HG02798 (cell line): ENCODE measurements around the gene PCDHB7.
"Not testable (repeated sequence)": the region's sequence is repeated elsewhere in the genome, so short reads cannot be mapped to it uniquely, and the experiment has no call there.

Experiments
- ATAC-seq: cut with Tn5 transposase; IDR thresholded peaks from one replicate; pipeline ENCODE4 v1.9.1; 2021; ENCODE audit warnings: mild to moderate bottlenecking; ENCODE audit not compliant: unreplicated experiment, poor library complexity

Gene PCDHB7

DNA sequence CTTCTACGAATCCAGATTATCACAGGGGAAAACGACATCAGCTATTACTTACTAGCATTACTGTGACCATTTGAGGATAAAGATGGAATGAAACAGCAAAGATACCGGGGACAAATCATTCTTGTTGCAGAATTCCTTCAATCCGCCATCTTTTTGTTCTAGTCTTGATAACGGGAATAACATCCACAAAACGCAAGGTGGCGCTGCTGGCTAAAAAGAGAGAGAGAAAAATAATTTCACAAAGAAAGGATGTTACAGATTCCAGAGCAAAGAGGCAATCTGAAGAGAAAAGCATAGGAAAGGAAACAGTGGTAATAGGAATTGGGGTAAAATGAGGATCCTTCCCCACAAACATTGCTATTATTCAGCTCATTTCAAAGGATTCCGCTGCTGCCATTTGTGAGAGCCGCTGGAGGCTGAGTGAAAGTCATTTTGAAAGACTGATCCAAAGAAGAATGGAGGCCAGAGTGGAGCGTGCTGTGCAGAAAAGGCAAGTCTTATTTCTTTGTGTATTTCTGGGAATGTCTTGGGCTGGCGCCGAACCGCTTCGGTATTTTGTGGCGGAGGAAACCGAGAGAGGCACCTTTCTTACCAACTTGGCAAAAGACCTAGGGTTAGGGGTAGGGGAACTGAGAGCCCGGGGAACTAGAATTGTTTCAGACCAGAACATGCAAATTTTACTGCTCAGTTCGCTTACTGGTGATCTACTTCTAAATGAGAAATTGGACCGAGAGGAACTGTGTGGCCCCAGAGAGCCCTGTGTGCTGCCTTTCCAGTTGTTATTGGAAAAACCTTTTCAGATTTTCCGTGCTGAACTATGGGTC lies at the start of gene PCDHB7:
Gene PCDHB7 (plus strand): TSS at position 264 of the 824 bp plus-strand sequence. CDS start 192 bp downstream, at position 456.
- ATAC-seq = no peak

GRCh38 chr5:141123396-141124135 lies 48.9 kb upstream of the PCDHB7 start:
- ATAC-seq = not testable (repeated sequence)

GRCh38 chr5:141127305-141127704 lies 45.1 kb upstream of the PCDHB7 start:
- no peak for ATAC-seq

DNA sequence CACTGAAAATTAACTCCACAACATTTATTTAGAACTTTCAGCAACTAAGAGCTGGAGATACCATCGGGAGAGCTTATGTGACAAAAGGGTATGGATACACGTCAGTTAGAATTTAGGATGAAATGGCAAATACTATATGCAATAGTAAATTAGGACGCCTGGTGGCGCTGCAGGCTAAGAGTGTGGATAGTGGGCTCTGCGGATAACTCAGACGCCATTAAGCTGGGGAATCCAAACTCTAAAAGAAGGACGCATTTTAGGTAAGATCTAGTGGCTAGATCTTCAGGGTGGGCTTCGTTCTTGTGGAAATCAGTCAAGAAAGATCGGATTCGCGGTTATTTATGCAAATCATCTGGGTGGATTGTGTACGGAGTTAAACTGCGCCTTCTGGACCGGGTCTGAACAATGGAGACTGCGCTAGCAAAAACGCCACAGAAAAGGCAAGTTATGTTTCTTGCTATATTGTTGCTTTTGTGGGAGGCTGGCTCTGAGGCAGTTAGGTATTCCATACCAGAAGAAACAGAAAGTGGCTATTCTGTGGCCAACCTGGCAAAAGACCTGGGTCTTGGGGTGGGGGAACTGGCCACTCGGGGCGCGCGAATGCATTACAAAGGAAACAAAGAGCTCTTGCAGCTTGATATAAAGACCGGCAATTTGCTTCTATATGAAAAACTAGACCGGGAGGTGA lies 37.3 kb upstream of the PCDHB7 start, which contains the start of gene PCDHB5:
Gene PCDHB5 (plus strand): TSS at position 177 of the 688 bp plus-strand sequence. CDS start 229 bp downstream, at position 406.
- no peak for ATAC-seq

DNA sequence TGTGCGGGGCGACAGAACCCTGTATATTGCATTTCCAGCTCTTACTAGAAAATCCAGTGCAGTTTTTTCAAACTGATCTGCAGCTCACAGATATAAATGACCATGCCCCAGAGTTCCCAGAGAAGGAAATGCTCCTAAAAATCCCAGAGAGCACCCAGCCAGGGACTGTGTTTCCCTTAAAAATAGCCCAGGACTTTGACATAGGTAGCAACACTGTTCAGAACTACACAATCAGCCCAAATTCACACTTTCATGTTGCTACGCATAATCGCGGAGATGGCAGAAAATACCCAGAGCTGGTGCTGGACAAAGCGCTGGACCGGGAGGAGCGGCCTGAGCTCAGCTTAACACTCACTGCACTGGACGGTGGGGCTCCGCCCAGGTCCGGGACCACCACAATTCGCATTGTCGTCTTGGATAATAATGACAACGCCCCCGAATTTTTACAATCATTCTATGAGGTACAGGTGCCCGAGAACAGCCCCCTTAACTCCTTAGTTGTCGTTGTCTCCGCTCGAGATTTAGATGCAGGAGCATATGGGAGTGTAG lies 36.7 kb upstream of the PCDHB7 start:
- no peak for ATAC-seq

DNA sequence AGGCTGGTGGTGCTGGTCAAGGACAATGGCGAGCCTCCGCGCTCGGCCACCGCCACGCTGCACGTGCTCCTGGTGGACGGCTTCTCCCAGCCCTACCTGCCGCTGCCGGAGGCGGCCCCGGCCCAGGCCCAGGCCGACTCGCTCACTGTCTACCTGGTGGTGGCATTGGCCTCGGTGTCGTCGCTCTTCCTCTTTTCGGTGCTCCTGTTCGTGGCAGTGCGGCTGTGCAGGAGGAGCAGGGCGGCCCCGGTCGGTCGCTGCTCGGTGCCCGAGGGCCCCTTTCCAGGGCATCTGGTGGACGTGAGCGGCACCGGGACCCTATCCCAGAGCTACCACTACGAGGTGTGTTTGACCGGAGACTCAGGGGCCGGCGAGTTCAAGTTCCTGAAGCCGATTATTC lies 35.1 kb upstream of the PCDHB7 start:
- ATAC-seq = not testable (repeated sequence)

DNA sequence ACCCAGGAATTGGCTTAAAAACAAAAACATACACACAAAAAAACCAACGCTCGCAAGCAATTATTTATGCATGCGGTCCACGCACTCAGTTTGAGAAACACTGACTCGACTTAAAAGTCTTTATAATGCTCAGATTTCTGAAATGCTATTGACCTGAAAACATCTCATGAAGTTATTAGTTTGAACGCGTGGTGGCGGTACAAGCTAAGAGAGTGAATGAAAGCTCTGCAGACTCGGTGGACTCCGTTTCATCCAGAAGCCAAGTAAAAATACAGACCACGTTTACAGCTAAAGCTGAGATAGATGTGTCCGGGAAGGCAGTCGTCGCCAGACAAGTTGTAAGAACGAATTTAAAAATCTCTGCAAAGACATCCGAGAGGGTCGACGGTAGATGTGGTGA lies 22.6 kb upstream of the PCDHB7 start, which contains the start of gene PCDHB6:
Gene PCDHB6 (plus strand): TSS at position 246 of the 400 bp plus-strand sequence. CDS start 201 bp downstream, outside the sequence.
- no peak for ATAC-seq

GRCh38 chr5:141150224-141150992 lies 22.0 kb upstream of the PCDHB7 start:
- ATAC-seq = no peak

- ATAC-seq = no peak
Measured at GRCh38 chr5:141150993-141151325, 21.5 kb upstream of the PCDHB7 start.

GRCh38 chr5:141151632-141152031 lies 20.8 kb upstream of the PCDHB7 start:
- not testable (repeated sequence) for ATAC-seq

DNA sequence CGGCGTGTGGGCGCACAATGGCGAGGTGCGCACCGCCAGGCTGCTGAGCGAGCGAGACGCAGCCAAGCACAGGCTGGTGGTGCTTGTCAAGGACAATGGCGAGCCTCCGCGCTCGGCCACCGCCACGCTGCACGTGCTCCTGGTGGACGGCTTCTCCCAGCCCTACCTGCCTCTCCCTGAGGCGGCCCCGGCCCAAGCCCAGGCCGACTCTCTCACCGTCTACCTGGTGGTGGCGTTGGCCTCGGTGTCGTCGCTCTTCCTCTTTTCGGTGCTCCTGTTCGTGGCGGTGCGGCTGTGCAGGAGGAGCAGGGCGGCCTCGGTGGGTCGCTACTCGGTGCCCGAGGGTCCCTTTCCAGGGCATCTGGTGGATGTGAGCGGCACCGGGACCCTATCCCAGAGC lies 20.3 kb upstream of the PCDHB7 start:
- ATAC-seq = not testable (repeated sequence)

DNA sequence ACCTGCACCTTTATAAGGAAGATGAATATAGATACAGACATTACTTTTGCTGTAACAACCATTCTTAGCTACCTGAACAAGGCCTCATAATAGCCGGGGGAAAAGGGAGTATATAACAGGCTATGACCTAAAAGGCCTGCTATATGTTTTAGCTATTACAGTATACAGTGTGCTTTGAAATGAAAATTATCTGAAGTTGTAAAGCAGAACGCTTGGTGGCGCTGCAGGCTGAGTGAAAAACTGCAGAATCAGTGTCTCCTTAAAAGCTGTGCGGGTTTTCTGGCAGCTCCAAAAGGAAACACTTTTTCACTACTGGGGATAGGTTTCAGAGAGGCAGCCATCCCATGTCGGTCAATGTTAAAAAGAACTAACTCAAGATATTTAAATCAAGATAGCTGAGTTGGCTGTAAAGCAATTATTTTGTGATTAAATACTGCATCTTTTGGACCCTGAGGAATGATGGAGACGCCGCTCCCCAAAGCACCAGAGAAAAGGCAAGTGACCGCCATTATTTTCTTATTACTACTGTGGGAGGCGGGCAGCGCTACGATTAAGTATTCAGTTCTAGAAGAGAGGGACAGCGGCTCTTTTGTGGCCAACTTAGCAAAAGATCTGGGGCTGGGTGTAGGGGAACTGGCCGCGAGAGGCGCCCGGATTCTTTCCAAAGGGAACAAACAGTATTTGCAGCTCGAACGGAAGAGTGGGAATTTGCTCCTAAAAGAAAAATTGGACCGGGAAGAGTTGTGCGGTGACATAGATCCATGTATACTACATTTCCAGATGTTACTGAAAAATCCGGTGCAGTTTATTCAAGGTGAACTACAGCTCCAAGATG lies 16.7 kb upstream of the PCDHB7 start:
- ATAC-seq = no peak

DNA sequence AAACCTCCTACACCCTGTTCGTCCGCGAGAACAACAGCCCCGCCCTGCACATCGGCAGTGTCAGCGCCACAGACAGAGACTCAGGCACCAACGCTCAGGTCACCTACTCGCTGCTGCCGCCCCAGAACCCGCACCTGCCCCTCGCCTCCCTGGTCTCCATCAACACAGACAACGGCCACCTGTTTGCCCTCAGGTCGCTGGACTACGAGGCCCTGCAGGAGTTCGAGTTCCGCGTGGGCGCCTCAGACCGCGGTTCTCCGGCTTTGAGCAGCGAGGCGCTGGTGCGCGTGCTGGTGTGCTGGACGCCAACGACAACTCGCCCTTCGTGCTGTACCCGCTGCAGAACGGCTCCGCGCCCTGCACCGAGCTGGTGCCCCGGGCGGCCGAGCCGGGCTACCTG lies 15.1 kb upstream of the PCDHB7 start:
- not testable (repeated sequence) for ATAC-seq

- ATAC-seq = not testable (repeated sequence)
Measured at GRCh38 chr5:141157901-141158300, 14.5 kb upstream of the PCDHB7 start.

- not testable (repeated sequence) for ATAC-seq
Measured at GRCh38 chr5:141174291-141175104, 2.1 kb downstream of the PCDHB7 start.

DNA sequence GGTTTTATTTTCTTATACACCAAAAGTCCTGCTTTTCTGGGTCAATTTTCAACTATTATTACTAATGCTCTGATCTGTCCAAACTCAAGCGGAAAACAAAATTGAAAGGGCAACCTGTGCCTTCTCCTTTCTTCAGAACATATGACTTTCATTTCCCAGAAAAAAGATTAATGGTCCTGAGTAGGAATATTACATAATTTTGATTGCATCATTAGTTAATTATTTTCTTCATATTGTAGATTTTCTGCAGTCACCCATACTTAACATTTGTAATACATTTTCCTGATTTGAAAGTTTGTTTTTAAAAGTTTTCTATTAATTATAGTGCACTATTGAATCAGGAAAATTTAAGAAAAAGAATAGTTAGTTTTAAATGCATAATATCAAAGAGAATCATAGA lies 3.5 kb downstream of the PCDHB7 start:
- ATAC-seq = no peak

- ATAC-seq = not testable (repeated sequence)
Measured at GRCh38 chr5:141177577-141178191, 5.2 kb downstream of the PCDHB7 start, which contains the start of gene PCDHB8. TSS of gene PCDHB8 (plus strand) at chr5:141177790. CDS start at chr5:141178035, 245 bp downstream.
